ENCODE results near the gene UHRF2.
"Not testable (repeated sequence)": the region's sequence is repeated elsewhere in the genome, so short reads cannot be mapped to it uniquely, and the experiment has no call there.

The UHRF2 gene

GRCh38 chr9:6412487-6413364 lies at the start of gene UHRF2:
Gene UHRF2 (plus strand): TSS chr9:6413199. CDS start chr9:6413491, 292 bp downstream.
- peak; percentile 97 to 98 for DNase-seq (ENCODE audit: extremely low read depth in 1 of 2, low read depth in 1 of 2)

- no peak for DNase-seq (ENCODE audit: extremely low read depth in 1 of 2, low read depth in 1 of 2)
These were observed 45.7 kb upstream of the UHRF2 start for GRCh38 chr9:6367128-6367890.

GRCh38 chr9:6368831-6369230 lies 44.2 kb upstream of the UHRF2 start:
- no peak for DNase-seq (ENCODE audit: extremely low read depth in 1 of 2, low read depth in 1 of 2)

- DNase-seq (ENCODE audit: extremely low read depth in 1 of 2, low read depth in 1 of 2): not testable (repeated sequence)
These were observed 31.5 kb upstream of the UHRF2 start for GRCh38 chr9:6381477-6382012.

- DNase-seq (ENCODE audit: extremely low read depth in 1 of 2, low read depth in 1 of 2): no peak
These were observed 30.3 kb upstream of the UHRF2 start for GRCh38 chr9:6382681-6383080.

GRCh38 chr9:6383551-6384225 lies 29.3 kb upstream of the UHRF2 start:
- DNase-seq (ENCODE audit: extremely low read depth in 1 of 2, low read depth in 1 of 2): no peak

- DNase-seq (ENCODE audit: extremely low read depth in 1 of 2, low read depth in 1 of 2): no peak
These were observed 28.3 kb upstream of the UHRF2 start for GRCh38 chr9:6384732-6385131.

GRCh38 chr9:6399071-6399470 lies 13.9 kb upstream of the UHRF2 start:
- DNase-seq (ENCODE audit: extremely low read depth in 1 of 2, low read depth in 1 of 2): no peak

GRCh38 chr9:6405371-6405770 lies 7.6 kb upstream of the UHRF2 start:
- DNase-seq (ENCODE audit: extremely low read depth in 1 of 2, low read depth in 1 of 2): no peak

GRCh38 chr9:6407778-6408177 lies 5.2 kb upstream of the UHRF2 start:
- no peak for DNase-seq (ENCODE audit: extremely low read depth in 1 of 2, low read depth in 1 of 2)

GRCh38 chr9:6408320-6408719 lies 4.7 kb upstream of the UHRF2 start:
- no peak for DNase-seq (ENCODE audit: extremely low read depth in 1 of 2, low read depth in 1 of 2)

GRCh38 chr9:6409811-6410210 lies 3.2 kb upstream of the UHRF2 start:
- DNase-seq (ENCODE audit: extremely low read depth in 1 of 2, low read depth in 1 of 2): no peak

- no peak for DNase-seq (ENCODE audit: extremely low read depth in 1 of 2, low read depth in 1 of 2)
These were observed 2.4 kb upstream of the UHRF2 start for GRCh38 chr9:6410633-6411032.

GRCh38 chr9:6413365-6414246 lies 607 bp downstream of the UHRF2 start:
- DNase-seq (ENCODE audit: extremely low read depth in 1 of 2, low read depth in 1 of 2): peak in 1 of 2 donors; percentile 5

GRCh38 chr9:6414247-6414641 lies 1.2 kb downstream of the UHRF2 start:
- DNase-seq (ENCODE audit: extremely low read depth in 1 of 2, low read depth in 1 of 2): no peak

GRCh38 chr9:6415266-6415665 lies 2.3 kb downstream of the UHRF2 start:
- DNase-seq (ENCODE audit: extremely low read depth in 1 of 2, low read depth in 1 of 2): no peak

GRCh38 chr9:6417186-6417585 lies 4.2 kb downstream of the UHRF2 start:
- DNase-seq (ENCODE audit: extremely low read depth in 1 of 2, low read depth in 1 of 2): no peak

GRCh38 chr9:6418764-6419163 lies 5.8 kb downstream of the UHRF2 start:
- no peak for DNase-seq (ENCODE audit: extremely low read depth in 1 of 2, low read depth in 1 of 2)

- no peak for DNase-seq (ENCODE audit: extremely low read depth in 1 of 2, low read depth in 1 of 2)
These were observed 11.9 kb downstream of the UHRF2 start for GRCh38 chr9:6424940-6425339.

GRCh38 chr9:6426117-6426516 lies 13.1 kb downstream of the UHRF2 start:
- no peak for DNase-seq (ENCODE audit: extremely low read depth in 1 of 2, low read depth in 1 of 2)
